Pancreas (tissue), 10 donors: ENCODE results near the gene VPS37C. TPM values are rescaled to one million over a fixed set of nuclear protein-coding genes. Genes with fewer than 3 reads are reported as not detected.

Experiments used
- ATAC-seq, 4 donors: fragments of 200-7000 bp; cut with Tn5 transposase; one replicate each; pipeline versions ENCODE4 v1.8.0 to v1.9.1; 2020; ENCODE audit warnings: mild to moderate bottlenecking in 4 of 4, moderate library complexity in 4 of 4
- DNase-seq, 6 donors: peaks; one replicate each; pipeline ENCODE4 v3.0.0-alpha.2; 2020
- FAIRE-seq: peaks from 2 replicates; lab custom pipeline; 2012; peaks lifted over from hg19 to GRCh38; lab: Jason Lieb, UNC
- H3K27ac ChIP-seq, 4 donors: fragments of 200-600 bp; sonication (generic); 1 replicate in 3 of 4; 2 replicates in 1 of 4; pipeline versions ENCODE4 v1.5.0 to v1.8.0; 2020
- H3K27me3 ChIP-seq, 4 donors: fragments of 200-600 bp; one replicate each; pipeline ENCODE4 v1.8.0; 2021
- H3K36me3 ChIP-seq, 3 donors: fragments of 200-600 bp; sonication (generic) in 1 of 3; one replicate each; pipeline versions ENCODE4 v1.5.0 to v1.8.0; 2020 to 2021
- H3K4me1 ChIP-seq, 3 donors: fragments of 200-600 bp; one replicate each; pipeline ENCODE4 v1.8.0; 2021
- H3K4me3 ChIP-seq, 4 donors: fragments of 200-600 bp; sonication (generic) in 2 of 4; one replicate each; pipeline versions ENCODE4 v1.5.0 to v1.8.0; 2020 to 2021
- H3K9me3 ChIP-seq, 4 donors: fragments of 200-600 bp; one replicate each; pipeline ENCODE4 v1.8.0; 2021
- CTCF ChIP-seq, 4 donors: fragments of 200-600 bp; sonication (generic) in 3 of 4; IDR thresholded peaks; one replicate each; pipeline versions ENCODE4 v1.5.0 to v1.8.0; 2021; ENCODE audit warnings: antibody characterized with exemption in 4 of 4
- WGBS, 2 donors: extraction: QIAGEN DNeasy Blood & Tissue Kit; methylation state at CpG; one replicate each; pipeline ENCODE4 v1.1.7; 2013; 5-methylcytosine and 5-hydroxymethylcytosine counted together
- intact Hi-C, 3 donors: fragments of 100-400 bp; cut with DNase I; formaldehyde crosslinking; loops; one replicate each; pipeline versions ENCODE4 v1.11.1 to v1.14.2; 2022
- polyA plus RNA-seq, 2 donors: library from polyadenylated mRNA; stranded (reverse); fragments of 200-250 nt; gene quantifications; one replicate each; pipeline ENCODE4 v1.2.3, GENCODE V29; 2013
- total RNA-seq, 6 donors: library from RNA; stranded (reverse); fragmentation: NEBNext Ultra II Directional in 4 of 6; extraction: Animal tissue kit (Norgen Biotek cat#: 25700) in 4 of 6; gene quantifications; one replicate each; pipeline versions ENCODE4 v1.2.1 to v1.2.4, GENCODE V29; 2021 to 2023
- donor health status: healthy with polysubstance abuse.
- donor health status: DM: no; HTN: no; CAD: no; lungs with moderate emphysema.
- donor health status: DM: no; HTN: no; CAD: no.
- donor health status: control.
- donor health status: control.
- donor health status: Bipolar disorder and iron deficiency.
- donor health status: DM: yes; HTN: yes; CAD: no.
- donor health status: DM: no; HTN: no; CAD: no.
- donor health status: DM: no; HTN: no; CAD: no.
- donor health status: DM: yes; HTN: yes; CAD: no.

The VPS37C gene
- total and polyA plus RNA-seq, 8 donors = 12.1 to 25.7 (median 16.2) TPM

- WGBS, 2 donors = 71 to 78% methylated on average over 12 of the region's 12 CpGs
- no peak overlapping the region for H3K27ac ChIP-seq
- TF ChIP-seq CTCF (IDR thresholded peaks at IDR 0.05) = no peak
- H3K27me3 ChIP-seq = no peaks in the 10 kb centered on the region
- no peak for DNase-seq
- H3K9me3 ChIP-seq = no peaks in the 10 kb centered on the region
- H3K4me1 ChIP-seq = no peaks in the 10 kb centered on the region
- no peak overlapping the region for H3K4me3 ChIP-seq
- no peak for ATAC-seq
- no peak for FAIRE-seq
- H3K36me3 ChIP-seq = no peaks in the 10 kb centered on the region
- intact Hi-C loops = no loop called here
Observed at GRCh38 chr11:61090521-61090920, 70.7 kb downstream of the VPS37C start.

DNA sequence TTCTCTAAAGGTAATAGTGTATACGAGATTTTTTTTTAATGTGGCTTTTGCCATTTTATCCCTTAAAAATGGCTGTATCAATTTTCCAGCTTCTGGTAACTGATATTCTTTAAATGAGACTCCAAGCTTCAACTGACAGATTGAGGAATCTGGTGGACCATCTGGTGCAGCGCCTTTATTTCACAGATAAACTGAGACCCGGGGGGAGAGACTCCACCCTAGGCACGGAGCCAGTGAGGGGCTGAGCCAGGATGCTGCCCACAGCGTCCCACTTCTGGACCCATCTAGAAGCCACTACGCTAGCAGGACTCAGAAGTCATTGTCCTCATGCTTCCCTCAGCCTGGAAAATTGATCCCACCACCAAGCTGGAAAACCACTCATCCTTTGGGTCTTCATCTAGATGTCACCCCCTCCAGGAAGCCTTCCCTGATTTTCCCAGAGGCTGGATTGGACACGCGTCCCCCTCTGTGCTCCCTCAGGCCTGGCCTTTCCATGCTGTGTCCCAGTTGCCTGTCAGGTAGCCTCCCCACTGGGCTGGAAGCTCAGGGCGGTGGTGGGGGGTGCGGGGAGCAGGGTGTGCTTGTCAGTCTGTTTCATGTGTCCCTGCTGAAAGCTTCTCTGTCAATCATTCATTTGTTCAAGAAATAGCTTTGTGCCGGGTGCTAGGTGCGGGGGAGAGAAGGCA is 71.3 kb downstream of the VPS37C start:
- Histone ChIP-seq H3K27me3 (no peaks in the 10 kb centered on the region), H3K27ac (no peak overlapping the region), H3K4me1 (no peaks in the 10 kb centered on the region), H3K4me3 (no peak overlapping the region), H3K9me3 (no peaks in the 10 kb centered on the region), H3K36me3 (no peaks in the 10 kb centered on the region)
- FAIRE-seq (no peak), DNase-seq (no peak), ATAC-seq (no peak)
- intact Hi-C loops = no loop called here
- TF ChIP-seq CTCF (IDR thresholded peaks at IDR 0.05) = no peak
- 75 to 76% methylated on average over 12 of the region's 12 CpGs for WGBS, 2 donors

DNA sequence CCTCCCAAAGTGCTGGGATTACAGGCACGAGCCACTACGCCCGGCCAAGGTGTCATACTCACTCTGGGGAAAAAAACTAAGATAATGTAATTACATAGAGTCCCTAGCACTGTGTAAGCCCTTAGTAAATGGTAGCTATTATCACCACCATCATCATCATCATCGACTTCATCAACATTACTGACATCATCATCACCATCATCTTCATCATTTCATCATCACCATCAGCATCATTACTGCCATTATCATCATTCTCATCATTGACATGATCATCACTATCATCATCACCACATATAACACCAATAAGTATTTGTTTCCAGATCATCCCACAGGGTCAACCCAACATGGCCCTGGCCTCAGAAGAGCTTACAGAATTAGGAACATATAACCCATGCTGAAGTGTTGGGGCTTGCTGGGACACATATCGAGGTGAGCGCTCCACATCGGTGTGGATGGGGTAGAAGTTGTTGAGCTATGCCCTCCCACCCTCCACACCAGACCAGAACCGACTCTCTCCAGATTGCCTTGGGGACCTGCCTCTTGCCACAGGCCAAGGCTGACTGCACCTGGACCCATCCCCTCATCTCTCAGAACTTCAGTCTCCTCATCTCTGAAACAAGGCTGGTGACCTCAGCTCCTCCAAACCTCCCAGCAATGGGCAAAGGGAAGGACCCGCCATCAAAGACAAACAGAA is 73.7 kb downstream of the VPS37C start:
- WGBS, 2 donors = 85 to 88% methylated on average over 9 of the region's 9 CpGs
- ATAC-seq (no peak), DNase-seq (no peak), FAIRE-seq (no peak)
- H3K9me3 ChIP-seq = no peaks in the 10 kb centered on the region
- no peak overlapping the region for H3K4me3 ChIP-seq
- H3K4me1 ChIP-seq = no peaks in the 10 kb centered on the region
- no peaks in the 10 kb centered on the region for H3K36me3 ChIP-seq
- intact Hi-C loops = no loop called here
- H3K27ac ChIP-seq = no peak overlapping the region
- TF ChIP-seq CTCF (IDR thresholded peaks at IDR 0.05) = no peak
- no peaks in the 10 kb centered on the region for H3K27me3 ChIP-seq

DNA sequence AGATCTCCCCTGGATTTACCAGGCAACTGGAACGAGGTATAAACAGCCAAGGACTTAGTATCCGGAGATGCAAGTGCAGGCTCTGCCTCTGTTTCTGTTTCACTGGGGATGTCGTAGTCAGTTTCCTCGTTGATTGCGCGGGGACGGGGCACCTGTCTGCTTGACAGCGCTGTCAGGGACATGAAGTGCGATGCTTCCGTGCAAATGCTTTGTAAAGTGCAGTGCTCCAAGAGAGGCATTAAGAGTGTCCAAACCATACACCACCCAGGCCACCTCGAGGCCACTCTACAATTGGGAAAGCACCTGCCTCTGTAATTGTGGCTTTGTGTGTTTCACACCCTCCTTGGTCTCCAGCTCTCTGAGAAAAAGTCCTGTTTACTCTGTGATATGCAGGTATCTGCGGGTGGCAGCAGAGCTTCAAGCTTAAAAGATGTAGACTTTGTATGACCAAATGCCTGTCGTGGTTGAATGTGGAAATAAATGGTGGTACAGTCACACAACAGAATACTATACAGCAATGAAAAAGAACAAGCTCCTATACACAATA is 77.6 kb downstream of the VPS37C start:
- ATAC-seq (no peak), FAIRE-seq (no peak)
- no peak overlapping the region for H3K27ac ChIP-seq

More for the DNA sequence above, 77.6 kb downstream of the VPS37C start:
- H3K4me1 ChIP-seq = no peaks in the 10 kb centered on the region
- intact Hi-C loops = no loop called here
- H3K9me3 ChIP-seq = no peaks in the 10 kb centered on the region
- no peaks in the 10 kb centered on the region for H3K27me3 ChIP-seq
- WGBS, 2 donors = 74 to 79% methylated on average over 13 of the region's 13 CpGs
- no peak overlapping the region for H3K4me3 ChIP-seq
- no peak for DNase-seq
- no peaks in the 10 kb centered on the region for H3K36me3 ChIP-seq
- no peak for TF ChIP-seq CTCF (IDR thresholded peaks at IDR 0.05)
